Measurements from ENCODE around the gene HHATL.

HHATL gene

GRCh38 chr3:42652251-42652610 lies 50.4 kb downstream of the HHATL start:
- TF ChIP-seq GATA2 (IDR thresholded peaks at IDR 0.05; ENCODE audit: low read depth, low read length) (no peak), GATA3 (IDR thresholded peaks at IDR 0.05; ENCODE audit: low read depth, low read length) (no peak)

GRCh38 chr3:42651248-42652091 lies 51.1 kb downstream of the HHATL start:
- TF ChIP-seq GATA3 (IDR thresholded peaks at IDR 0.05; ENCODE audit: low read depth, low read length) (no peak), GATA2 (IDR thresholded peaks at IDR 0.05; ENCODE audit: low read depth, low read length) (no peak)

- TF ChIP-seq GATA2 (IDR thresholded peaks at IDR 0.05; ENCODE audit: low read depth, low read length) (no peak), GATA3 (IDR thresholded peaks at IDR 0.05; ENCODE audit: low read depth, low read length) (no peak)
These were observed 52.8 kb downstream of the HHATL start for GRCh38 chr3:42649783-42650182.

- TF ChIP-seq GATA3 (IDR thresholded peaks at IDR 0.05; ENCODE audit: low read depth, low read length): no peak
- no peak for TF ChIP-seq GATA2 (IDR thresholded peaks at IDR 0.05; ENCODE audit: low read depth, low read length)
These were observed 53.6 kb downstream of the HHATL start for GRCh38 chr3:42649006-42649405.

GRCh38 chr3:42647821-42648459 lies 54.7 kb downstream of the HHATL start:
- TF ChIP-seq GATA3 (IDR thresholded peaks at IDR 0.05; ENCODE audit: low read depth, low read length) (no peak), GATA2 (IDR thresholded peaks at IDR 0.05; ENCODE audit: low read depth, low read length) (no peak)

All from SH-SY5Y (cell line).